AG09319 (cell line): ENCODE measurements around the gene CA6.
A peak's percentile ranks its signal among the peaks of the same experiment; 100 is the strongest.

Experiments
- DNase-seq: peaks from one replicate; pipeline ENCODE4 v3.0.0-alpha.2; 2010; ENCODE audit warnings: low read depth; ENCODE audit errors: extremely low read depth
- CTCF ChIP-seq: IDR thresholded peaks from 2 replicates; pipeline ENCODE4 v1.5.1; 2011; ENCODE audit warnings: low read depth, mild to moderate bottlenecking, inconsistent platforms, low read length, moderate library complexity

The CA6 gene

GRCh38 chr1:8980656-8981055 lies 35.0 kb downstream of the CA6 start:
- no peak for TF ChIP-seq CTCF
- DNase-seq, result no peak

- DNase-seq, result no peak
These were observed 35.5 kb downstream of the CA6 start for GRCh38 chr1:8981169-8981568.

GRCh38 chr1:8984203-8984602 lies 38.5 kb downstream of the CA6 start:
- TF ChIP-seq CTCF, result no peak
- DNase-seq, result no peak

More at GRCh38 chr1:8981169-8981568, 35.5 kb downstream of the CA6 start:
- no peak for TF ChIP-seq CTCF

- DNase-seq, result no peak
- no peak for TF ChIP-seq CTCF
These were observed 39.3 kb downstream of the CA6 start for GRCh38 chr1:8984990-8985389.

GRCh38 chr1:8985915-8986813 lies 40.5 kb downstream of the CA6 start:
- peak; percentile 78 for DNase-seq
- TF ChIP-seq CTCF, result no peak

GRCh38 chr1:8986814-8987190 lies 41.1 kb downstream of the CA6 start:
- no peak for TF ChIP-seq CTCF
- DNase-seq, result no peak

GRCh38 chr1:8987881-8988617 lies 42.4 kb downstream of the CA6 start:
- TF ChIP-seq CTCF, result peak; percentile 98

More at GRCh38 chr1:8987881-8988617, 42.4 kb downstream of the CA6 start:
- DNase-seq, result peak; percentile 5
